ENCODE measurements around the gene PRSS16.
"Not testable (repeated sequence)": the region's sequence is repeated elsewhere in the genome, so short reads cannot be mapped to it uniquely, and the experiment has no call there.

PRSS16 gene

DNA sequence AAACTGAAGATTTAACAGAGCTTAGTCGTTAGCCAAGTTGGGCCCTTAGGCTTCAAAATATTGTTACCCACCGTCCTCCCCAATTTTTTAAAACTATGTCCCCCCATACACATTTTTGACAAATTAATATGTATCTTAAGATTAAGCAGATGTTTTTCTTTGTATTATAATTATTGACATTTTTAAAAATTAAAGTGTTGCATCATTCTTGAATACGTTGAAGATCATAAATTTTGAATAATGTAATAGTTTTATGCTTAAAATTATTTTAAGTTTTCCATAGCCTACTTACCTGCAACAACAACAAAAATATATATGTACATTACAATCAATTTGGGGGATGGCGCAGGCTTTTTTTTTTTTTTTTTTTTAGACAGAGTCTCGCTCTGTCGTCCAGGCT, 8.2 kb upstream of the PRSS16 start:
- DNase-seq (ENCODE audit: extremely low spot score, insufficient read length, low read depth): no peak
- FAIRE-seq: no peak

DNA sequence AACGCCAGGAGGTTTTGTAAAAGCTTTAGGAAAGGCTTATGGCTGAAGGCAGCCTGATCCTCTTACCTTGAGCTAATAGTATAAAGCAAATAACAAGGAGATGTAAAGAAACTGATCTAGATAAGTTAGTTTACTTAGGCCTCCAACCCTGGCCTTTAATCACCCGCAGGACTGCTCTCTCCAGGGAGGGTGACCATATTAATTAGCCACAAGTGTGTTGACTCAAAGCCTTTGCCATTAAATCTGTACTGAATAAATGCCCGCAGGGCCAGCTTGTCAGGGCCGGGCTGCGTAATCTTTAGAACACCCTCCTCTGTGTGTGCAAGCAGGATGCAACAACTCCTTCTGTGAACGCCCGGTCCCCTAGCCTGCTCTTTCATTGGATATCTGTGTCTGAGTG, 6.1 kb upstream of the PRSS16 start:
- DNase-seq (ENCODE audit: extremely low spot score, insufficient read length, low read depth) (no peak), FAIRE-seq (no peak)

DNA sequence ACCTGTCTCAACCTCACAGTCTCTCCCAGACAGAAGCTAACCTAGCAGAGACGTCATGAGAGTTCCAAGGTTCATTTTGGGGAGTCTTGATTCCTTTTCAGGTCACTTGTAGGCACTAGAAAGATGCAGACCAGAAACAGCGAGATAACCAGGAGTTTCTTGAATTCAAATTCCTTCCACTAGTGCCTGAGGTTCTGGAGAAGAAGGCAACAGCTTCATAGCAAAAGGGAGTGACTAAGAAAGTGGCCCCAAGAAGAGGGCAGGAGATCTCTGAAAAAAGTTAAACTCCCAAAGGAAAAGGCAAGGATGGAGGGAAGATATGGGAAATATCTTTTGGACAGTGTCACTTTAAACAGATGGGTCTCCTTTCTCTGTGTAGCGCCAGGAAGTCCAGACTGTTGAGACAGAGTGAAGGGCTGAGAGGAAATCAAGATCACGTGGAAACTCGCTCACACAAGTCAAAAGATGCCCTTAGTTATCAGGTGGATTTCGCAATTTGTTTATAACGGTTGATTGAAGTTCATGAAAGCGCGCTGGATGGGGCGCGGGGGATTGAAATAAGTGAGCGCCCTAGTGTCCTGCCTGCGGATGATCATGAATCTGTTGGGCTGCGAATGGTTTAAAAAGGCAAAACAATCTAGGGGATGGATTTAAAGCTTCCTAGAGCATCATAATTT, 4.8 kb upstream of the PRSS16 start:
- no peak for FAIRE-seq
- DNase-seq (ENCODE audit: extremely low spot score, insufficient read length, low read depth): no peak

DNA sequence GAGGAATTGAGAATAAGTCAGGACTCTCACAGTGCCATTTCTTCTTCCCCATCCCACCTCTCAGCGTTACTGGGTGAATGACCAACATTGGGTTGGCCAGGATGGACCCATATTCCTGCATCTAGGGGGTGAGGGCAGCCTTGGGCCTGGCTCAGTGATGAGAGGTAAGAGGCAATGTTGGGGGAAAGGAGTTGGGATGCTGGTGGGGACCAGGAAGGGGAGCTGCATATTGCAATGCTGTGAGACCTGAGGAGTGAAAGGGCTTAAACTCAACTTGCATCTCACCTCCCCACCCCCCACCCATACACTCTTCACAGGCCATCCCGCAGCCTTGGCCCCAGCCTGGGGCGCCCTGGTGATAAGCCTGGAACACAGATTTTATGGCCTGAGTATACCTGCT, 1.3 kb downstream of the PRSS16 start:
- DNase-seq (ENCODE audit: extremely low spot score, insufficient read length, low read depth) (no peak), FAIRE-seq (no peak)

DNA sequence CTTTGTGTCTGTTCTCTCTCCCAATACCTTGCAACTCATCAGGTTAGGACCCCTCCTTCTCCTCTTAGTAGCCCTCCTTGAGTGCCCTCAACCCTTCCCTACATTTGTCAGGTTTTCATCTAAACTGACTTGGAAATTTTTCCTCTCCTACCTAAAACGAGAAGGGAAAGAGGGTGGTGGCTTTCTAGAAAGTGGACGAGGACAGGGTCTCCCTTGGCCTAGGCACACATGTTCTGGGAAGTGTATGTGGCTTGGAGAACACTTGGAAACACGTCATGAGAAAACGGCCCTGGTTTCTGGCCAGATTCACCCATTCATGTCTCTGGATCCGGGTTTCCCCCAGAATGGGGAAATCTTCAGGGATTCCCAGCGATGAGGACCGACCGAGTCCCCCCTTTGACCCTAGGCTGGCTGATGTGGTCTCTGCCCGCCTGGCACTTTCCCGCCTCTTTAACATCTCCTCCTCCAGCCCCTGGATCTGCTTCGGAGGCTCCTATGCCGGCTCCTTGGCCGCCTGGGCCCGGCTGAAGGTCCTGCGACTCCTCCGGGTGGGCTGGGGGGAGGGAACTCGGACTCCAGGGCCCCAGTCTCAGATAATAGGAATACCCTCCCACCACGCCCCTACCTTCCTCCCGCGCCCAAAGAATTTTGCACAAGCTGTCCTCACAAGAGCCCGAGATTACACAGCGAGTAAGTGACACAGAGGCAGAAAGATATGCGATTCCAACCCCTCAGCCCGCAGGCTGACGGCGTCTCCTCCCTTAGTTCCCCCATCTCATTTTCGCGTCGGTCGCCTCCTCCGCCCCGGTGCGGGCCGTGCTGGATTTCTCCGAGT, 3.0 kb downstream of the PRSS16 start:
- FAIRE-seq: no peak

DNA sequence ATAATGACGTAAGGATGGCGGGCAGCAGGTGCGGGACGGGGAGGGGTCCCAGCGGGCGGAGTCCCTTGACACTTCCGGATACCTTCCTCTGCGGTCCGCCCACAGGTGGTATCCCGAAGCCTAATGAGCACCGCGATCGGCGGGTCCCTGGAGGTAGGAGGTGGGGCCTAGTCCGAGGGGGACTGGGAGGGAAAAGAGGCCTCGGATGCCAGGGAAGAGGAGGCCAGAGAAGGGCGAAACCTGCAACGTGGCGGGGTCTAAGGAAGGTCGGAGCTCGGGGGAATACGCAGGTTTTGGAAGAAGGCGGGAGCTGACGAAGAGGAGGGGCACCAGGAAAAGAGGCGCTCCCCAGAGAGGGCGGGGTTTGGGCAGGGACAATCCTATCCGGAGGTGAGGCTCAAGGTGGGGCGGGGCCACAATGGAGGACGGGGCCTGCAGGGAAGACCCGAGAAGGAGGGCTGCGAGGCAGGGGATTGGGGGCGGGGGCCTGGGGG, 3.7 kb downstream of the PRSS16 start:
- DNase-seq (ENCODE audit: extremely low spot score, insufficient read length, low read depth): peak; percentile 50
- peak; percentile 48 for FAIRE-seq

More for the DNA sequence above, 3.0 kb downstream of the PRSS16 start:
- DNase-seq (ENCODE audit: extremely low spot score, insufficient read length, low read depth): no peak

DNA sequence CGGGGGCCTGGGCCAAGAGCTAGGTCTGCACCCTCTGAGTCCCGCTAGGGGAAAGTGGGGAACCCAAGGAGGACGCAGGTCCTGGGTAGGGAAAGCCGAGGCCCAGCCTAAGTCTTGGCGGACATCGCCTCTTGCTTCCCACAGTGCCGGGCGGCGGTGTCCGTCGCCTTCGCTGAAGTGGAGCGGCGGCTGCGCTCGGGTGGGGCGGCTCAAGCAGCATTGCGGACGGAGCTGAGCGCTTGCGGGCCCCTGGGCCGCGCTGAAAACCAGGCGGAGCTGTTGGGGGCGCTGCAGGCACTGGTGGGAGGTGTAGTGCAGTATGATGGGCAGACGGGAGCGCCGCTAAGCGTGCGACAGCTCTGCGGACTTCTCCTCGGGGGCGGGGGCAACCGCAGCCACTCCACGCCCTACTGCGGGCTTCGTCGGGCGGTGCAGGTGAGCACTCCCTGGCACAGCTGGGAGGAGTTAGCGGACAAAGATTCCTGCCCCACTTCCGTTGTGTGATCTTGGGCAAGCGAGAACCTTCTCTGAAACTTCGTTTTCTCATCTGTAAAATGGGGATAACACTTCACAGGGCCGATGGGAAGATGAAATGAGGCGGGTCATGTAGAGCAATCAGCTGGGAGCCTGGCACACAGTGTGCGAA, 4.2 kb downstream of the PRSS16 start:
- peak; percentile 43 for DNase-seq (ENCODE audit: extremely low spot score, insufficient read length, low read depth)
- peak; percentile 76 for FAIRE-seq

DNA sequence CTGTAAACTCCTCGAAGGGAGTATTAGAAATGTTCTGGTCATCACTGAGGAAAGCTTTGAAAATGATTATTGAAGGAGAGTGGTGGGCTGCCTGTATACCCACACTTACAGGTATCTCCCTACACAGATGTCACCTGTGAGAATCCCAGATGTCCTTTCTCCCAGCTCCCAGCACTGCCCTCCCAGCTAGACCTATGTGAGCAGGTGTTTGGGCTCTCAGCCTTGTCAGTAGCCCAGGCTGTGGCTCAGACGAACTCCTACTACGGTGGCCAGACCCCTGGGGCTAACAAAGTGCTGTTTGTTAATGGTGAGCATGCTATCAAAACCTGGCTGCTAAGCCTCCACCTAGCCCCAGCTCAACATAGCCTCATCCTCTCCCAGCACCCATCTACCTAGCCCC, 7.1 kb downstream of the PRSS16 start:
- DNase-seq (ENCODE audit: extremely low spot score, insufficient read length, low read depth): no peak
- FAIRE-seq: no peak

DNA sequence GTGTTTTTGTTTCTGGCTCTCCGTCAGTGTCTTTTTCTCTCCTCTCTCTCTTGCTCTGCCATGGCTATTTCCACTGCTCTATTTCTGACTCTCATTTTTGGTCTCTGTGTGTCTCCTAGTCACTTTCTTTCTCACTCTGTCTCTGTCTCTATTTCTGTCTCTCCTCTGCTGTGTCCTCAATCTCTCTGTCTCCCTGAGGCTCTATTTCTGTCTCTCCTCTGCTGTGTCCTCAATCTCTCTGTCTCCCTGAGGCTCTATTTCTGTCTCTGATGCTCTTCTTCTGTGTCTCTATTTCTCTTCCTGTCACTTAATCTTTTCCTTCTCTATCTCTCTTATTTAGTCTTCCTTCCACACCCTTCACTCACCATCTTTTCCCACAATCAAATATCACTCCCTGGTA, 8.4 kb downstream of the PRSS16 start:
- no peak for FAIRE-seq

DNA sequence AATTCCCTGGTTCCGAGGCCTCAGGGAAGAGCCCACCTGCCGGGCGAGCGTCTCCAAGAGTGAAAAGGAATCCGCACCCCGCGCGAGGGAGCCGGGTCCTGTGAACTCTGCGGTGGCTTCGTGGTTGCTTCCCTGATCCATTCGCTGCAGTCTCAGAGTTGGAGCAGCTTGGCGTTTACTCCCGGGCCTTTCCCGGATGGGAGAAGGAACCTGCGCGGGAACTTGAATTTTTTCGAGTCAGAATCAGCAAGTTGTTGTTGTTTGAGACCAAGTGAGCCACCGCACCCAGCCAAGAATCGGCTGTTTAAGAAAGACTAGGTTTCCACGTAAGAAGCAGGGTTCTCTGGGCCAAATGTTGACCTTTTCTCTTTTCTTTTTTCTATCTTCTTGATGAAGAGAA, 12.9 kb downstream of the PRSS16 start:
- DNase-seq (ENCODE audit: extremely low spot score, insufficient read length, low read depth) (no peak), FAIRE-seq (no peak)

More for the DNA sequence above, 8.4 kb downstream of the PRSS16 start:
- DNase-seq (ENCODE audit: extremely low spot score, insufficient read length, low read depth): no peak

DNA sequence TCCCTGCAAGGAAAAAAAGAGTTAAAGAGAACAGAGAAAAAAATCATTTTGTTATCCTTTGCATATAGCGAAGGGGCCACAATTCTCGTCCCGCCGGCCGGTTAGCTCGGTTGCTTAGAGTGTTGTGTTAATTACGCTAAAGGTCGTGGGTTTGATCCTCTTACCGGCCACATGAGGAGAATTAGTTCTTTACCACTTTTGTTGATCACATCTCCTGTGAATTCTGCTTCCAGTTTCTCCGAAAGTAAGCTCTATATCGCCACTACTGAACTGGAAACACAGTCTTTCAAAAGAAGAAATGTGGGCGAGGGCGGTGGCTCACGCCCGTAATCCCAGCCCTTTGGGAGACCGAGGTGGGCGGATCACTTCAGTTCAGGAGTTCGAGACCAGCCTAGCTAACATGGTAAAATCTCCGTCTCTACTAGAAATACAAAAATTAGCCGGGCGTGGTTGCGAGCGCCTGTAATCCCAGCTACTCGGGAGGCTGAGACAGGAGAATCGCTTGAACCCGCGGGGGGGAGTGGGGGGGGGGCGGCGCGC, 13.4 kb downstream of the PRSS16 start:
- no peak for DNase-seq (ENCODE audit: extremely low spot score, insufficient read length, low read depth)
- no peak for FAIRE-seq

DNA sequence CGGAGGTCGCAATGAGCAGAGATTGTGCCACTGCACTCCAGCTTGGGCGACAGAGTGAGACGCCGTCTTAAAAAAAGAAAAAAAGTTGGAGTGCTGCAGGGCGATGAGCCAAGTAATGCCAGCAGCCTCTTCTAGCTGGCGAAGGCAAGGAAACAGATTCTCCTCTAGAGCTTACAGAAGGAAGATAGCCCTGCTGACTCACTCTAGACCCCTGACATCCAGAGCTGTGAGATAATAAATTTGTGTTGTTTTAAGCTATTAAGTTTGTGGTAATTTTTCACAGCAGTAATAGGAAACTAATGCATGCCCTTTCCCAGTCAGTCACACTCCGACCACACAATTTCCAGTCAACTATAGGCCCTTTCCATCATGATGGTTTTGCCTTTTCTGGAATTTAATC, 16.4 kb downstream of the PRSS16 start:
- DNase-seq (ENCODE audit: extremely low spot score, insufficient read length, low read depth): no peak
- no peak for FAIRE-seq

DNA sequence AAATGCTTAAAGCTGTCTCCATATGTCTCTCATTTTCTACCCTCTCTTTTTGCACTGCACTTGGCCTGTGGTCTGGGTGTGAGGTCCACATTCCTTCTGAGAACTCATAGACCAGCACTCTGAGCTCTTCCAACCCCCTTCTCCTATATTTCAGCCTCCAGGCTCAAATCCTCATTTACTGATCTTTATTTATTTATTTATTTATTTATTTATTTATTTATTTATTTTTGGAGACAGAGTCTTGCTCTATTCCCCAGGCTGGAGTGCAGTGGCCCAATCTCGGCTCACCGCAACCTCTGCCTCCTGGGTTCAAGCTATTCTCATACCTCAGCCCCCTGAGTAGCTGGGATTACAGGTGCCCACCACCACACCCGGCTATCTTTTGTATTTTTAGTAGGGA, 19.5 kb downstream of the PRSS16 start:
- FAIRE-seq; DNase-seq (ENCODE audit: extremely low spot score, insufficient read length, low read depth): not testable (repeated sequence)

DNA sequence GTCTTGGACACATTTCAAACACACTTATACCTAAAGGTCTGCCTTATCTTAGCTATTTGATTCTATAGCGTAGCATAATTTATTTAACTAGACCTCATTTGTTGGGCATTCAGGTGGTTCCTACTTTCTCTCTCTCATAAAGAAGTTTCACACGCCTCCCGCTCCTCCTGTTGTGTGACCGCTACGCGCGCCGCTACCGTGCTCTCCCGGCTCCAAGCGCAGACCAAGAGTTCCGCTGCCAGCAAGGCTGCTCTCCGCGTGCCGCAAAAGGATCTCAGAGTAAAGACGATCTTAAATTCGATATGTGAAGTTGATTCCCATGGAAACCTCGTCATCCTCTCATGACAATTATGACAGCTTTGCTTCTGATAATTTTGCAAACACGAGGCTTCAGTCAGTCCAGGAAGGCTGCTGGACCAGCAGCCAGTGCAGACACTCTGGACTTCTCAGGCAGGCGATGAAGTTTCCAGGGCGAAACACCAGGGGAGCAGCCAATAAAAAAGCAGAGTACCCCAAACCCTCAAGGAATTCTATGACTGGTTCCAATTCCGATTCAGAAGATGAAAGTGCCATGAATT, 20.4 kb downstream of the PRSS16 start:
- FAIRE-seq (no peak), DNase-seq (ENCODE audit: extremely low spot score, insufficient read length, low read depth) (no peak)

DNA sequence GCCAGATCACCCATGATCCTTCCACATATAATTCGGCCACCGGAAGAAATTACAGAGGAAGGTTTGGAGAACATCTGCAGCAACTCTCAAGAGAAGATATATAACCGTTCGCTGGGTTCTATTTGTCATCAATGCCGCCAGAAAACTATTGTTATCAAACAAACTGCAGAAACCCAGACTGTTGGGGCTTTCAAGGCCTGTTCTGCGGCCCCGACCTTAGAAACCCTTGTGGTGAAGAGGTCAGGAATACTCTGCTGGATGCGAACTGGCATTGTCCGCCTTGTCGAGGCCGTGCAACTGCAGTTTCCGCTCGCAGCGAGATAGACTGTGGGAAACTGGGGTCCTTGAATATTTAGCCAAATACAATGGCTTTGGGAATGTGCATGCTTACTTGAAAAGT, 21.3 kb downstream of the PRSS16 start:
- FAIRE-seq: no peak
- no peak for DNase-seq (ENCODE audit: extremely low spot score, insufficient read length, low read depth)

DNA sequence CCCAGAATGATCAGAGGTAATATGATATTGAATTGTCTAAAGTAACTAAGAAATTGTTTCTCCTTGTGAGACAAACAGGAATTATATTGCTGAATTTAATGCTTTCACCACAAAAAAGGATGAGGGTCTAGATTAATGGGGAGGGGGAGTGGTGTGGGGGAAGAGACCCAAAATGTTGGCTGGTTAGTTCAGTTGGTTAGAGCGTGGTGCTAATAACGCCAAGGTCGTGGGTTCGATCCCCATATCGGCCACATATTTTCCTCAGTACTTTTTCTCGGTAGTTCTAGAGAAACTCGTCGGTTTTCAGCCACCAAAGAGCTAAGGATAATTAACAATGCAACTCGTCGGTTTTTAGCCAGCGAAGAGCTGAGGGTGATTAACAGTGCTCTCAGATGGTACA, 26.3 kb downstream of the PRSS16 start:
- FAIRE-seq (no peak), DNase-seq (ENCODE audit: extremely low spot score, insufficient read length, low read depth) (no peak)

DNA sequence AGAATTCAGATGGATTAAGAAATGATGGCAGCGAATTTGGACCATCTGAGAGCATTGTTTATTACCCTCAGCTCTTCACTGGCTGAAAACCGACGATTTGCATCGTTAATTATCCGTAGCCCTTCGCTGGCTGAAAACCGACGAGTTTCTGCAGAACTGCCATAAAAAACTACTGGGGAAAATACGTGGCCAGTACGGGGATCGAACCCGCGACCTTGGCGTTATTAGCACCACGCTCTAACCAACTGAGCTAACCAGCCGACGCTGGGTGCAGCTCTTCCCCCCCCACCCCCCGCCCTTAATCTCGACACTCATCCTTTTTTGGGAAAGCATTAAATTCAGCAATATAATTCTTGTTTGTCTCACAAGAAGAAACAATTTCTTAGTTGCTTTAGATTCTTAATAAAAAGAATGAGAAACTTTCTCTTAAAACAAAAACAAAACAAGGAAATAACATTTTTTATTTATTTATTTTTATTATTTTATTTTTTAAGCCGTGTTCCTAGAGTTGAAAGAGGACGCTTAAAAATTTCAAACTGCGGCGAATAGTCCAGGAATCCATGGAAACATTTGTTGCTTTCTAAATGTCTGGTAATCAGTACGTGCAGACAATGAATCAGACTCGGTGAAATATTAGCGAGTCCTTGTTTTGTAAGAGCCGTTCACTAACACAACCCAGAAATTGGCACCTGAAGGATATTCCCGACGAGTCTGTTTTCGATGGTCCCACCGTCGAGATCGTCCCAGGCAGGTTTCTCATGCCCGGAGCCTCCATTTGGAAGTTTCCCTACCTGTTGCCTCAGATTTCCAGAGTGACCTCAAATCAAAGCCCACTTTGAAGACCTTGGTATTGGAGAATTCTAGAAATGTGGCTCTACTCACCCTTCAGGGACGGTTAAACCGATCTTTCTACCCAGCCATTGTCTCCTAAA, 27.8 kb downstream of the PRSS16 start:
- FAIRE-seq (no peak), DNase-seq (ENCODE audit: extremely low spot score, insufficient read length, low read depth) (no peak)

DNA sequence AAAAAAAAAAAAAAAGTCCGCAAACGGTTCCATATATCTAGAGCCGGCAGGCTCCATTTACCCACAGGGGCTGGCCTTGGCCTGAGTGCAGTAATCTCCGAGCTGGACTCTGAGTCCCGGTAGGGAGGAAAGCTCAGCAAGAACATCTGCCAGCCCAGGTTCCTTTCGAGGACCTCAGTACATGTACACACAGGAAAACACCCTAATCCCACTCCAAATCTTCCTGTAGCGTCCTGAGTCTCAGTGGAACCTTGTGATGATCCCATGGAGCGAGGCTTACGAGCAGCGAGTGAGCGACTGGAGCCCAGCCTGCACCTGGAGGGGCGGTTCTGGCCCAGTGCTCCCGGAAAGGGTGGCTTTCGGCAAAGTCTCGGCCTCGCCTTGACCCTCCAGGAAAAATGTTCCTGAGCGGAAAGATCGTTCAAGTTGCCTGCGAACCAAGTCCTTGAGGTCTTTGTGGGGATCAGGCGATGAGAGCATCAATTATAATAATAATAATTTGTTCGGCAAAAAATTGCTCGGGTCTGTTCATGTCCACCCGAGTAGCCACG, 32.1 kb downstream of the PRSS16 start:
- FAIRE-seq (no peak), DNase-seq (ENCODE audit: extremely low spot score, insufficient read length, low read depth) (no peak)

DNA sequence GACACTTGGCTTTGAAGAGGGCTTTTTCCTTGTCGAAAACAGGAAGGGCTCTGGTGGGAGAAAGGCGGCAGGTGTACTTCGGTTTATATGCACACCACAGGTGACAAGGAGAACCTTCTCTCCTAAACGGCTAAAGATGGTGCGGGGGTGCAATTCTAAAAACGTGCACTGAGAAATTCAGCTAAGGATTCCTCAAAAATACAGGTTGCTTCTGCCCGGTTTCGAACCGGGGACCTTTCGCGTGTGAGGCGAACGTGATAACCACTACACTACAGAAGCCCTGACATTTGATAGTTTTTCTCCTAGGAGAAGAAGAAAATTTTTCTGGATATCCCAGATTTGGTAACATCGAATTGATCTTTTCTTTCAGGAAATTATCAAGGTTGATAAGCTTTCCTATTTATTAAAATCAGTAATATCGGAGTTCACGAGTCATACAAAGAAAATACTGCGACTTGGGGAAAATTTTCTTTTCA, 32.6 kb downstream of the PRSS16 start:
- DNase-seq (ENCODE audit: extremely low spot score, insufficient read length, low read depth) (peak; percentile 14), FAIRE-seq (peak; percentile 47)

Measured in GM18507 (cell line).